HepG2 (cell line): ENCODE data around the gene ALG14. TPM values are rescaled to one million over a fixed set of nuclear protein-coding genes. Genes with fewer than 3 reads are reported as not detected.

Experiments
- CREB1 ChIP-seq, 2 experiments: fragments of 450-650 bp in 1 of 2; IDR thresholded peaks; 2 replicates each; pipeline ENCODE4 v1.6.1; 2016 to 2017; ENCODE audit warnings: control low read depth in 1 of 2, mild to moderate bottlenecking in 1 of 2, missing compliant biosample characterization in 1 of 2, missing genetic modification characterization in 1 of 2
- HOXD1 ChIP-seq: sonication (generic); formaldehyde crosslinking; IDR thresholded peaks from 2 replicates; pipeline ENCODE4 v1.5.0; 2020; ENCODE audit warnings: missing genetic modification reagents
- IRF1 ChIP-seq: sonication (generic); formaldehyde crosslinking; IDR thresholded peaks from 2 replicates; pipeline ENCODE4 v1.4.0; 2020; ENCODE audit warnings: low read depth, mild to moderate bottlenecking, missing genetic modification reagents
- KDM3A ChIP-seq: IDR thresholded peaks from 2 replicates; pipeline ENCODE4 v1.6.1; 2018; ENCODE audit warnings: low read depth, missing compliant biosample characterization
- KLF15 ChIP-seq: sonication (generic); formaldehyde crosslinking; IDR thresholded peaks from 2 replicates; pipeline ENCODE4 v1.8.1; 2023; ENCODE audit warnings: borderline replicate concordance, mild to moderate bottlenecking, inconsistent platforms, missing genetic modification reagents, mixed read lengths
- PAF1 ChIP-seq: IDR thresholded peaks from 2 replicates; pipeline ENCODE4 v1.6.1; 2016; ENCODE audit warnings: missing genetic modification reagents, missing compliant biosample characterization
- RFX5 ChIP-seq: IDR thresholded peaks from 2 replicates; pipeline ENCODE4 v1.6.1; 2011; ENCODE audit warnings: low read depth, low read length, improper control_type of control experiment
- WIZ ChIP-seq: sonication (generic); formaldehyde crosslinking; IDR thresholded peaks from 2 replicates; pipeline ENCODE4 v1.5.1; 2020; ENCODE audit warnings: mild to moderate bottlenecking, missing genetic modification reagents
- ZBTB25 ChIP-seq: IDR thresholded peaks from 2 replicates; pipeline ENCODE4 v1.6.1; 2018; ENCODE audit warnings: missing genetic modification reagents
- ZBTB40 ChIP-seq, 2 experiments: fragments of 450-650 bp in 1 of 2; sonication (generic) in 1 of 2; formaldehyde crosslinking in 1 of 2; IDR thresholded peaks; 2 replicates each; pipeline versions ENCODE4 v1.6.1 to v1.8.0; 2016 to 2022; ENCODE audit warnings: antibody characterized with exemption in 1 of 2, mild to moderate bottlenecking in 1 of 2, missing genetic modification reagents in 1 of 2
- ZNF382 ChIP-seq: sonication (generic); formaldehyde crosslinking; IDR thresholded peaks from 2 replicates; pipeline ENCODE4 v1.5.0; 2020; ENCODE audit warnings: missing genetic modification reagents, mild to moderate bottlenecking, borderline replicate concordance
- ZNF609 ChIP-seq: sonication (generic); formaldehyde crosslinking; IDR thresholded peaks from 2 replicates; pipeline ENCODE4 v1.4.0; 2020; ENCODE audit warnings: mild to moderate bottlenecking, missing genetic modification reagents, borderline replicate concordance
- ZNF629 ChIP-seq: sonication (generic); formaldehyde crosslinking; conservative IDR thresholded peaks from 2 replicates; pipeline ENCODE4 v1.5.0; 2020; ENCODE audit warnings: missing genetic modification reagents
- polyA plus RNA-seq, 8 experiments: library from polyadenylated mRNA; depleted of rRNA in 3 of 8; stranded (reverse) in 7 of 8; unstranded in 1 of 8; fragments of >200 nt; fragmentation: Illumina TruSeq in 4 of 8; extraction: Trizol in 4 of 8; gene quantifications; 2 replicates each; pipeline versions ENCODE4 v1.2.1 to v1.2.3, GENCODE V29; 2011 to 2016; ENCODE audit warnings: low read depth in 4 of 8, missing spikeins in 1 of 8, mixed read lengths in 1 of 8; ENCODE audit not compliant: insufficient read depth in 1 of 8
- total RNA-seq, 5 experiments: library from RNA; depleted of rRNA; stranded (reverse); fragments of >200 nt; fragmentation: Illumina TruSeq; extraction: Trizol; gene quantifications; 2 replicates each; pipeline ENCODE4 v1.2.3, GENCODE V29; 2016; ENCODE audit warnings: low read depth in 1 of 5

The ALG14 gene
- total and polyA plus RNA-seq, 2 of the 13 experiments (the other 11 are each of a cell fraction or from before 2014, with no cell fraction given) = 4.5 to 12.7 TPM

GRCh38 chr1:95067062-95067461 is 5.7 kb downstream of the ALG14 start (continued):
- TF ChIP-seq ZNF609 (CRISPR knock-in tag) = no peak; the same call in 1 of the 2 replicates
- no peak for TF ChIP-seq KLF15
- no peak for TF ChIP-seq ZBTB40 (IDR thresholded peaks at IDR 0.05)
- no peak; the same call in 1 of the 2 replicates for TF ChIP-seq ZBTB40 (CRISPR knock-in tag; IDR thresholded peaks at IDR 0.05)
- TF ChIP-seq WIZ (CRISPR knock-in tag) = no peak
- TF ChIP-seq IRF1 (CRISPR knock-in tag) = no peak
- TF ChIP-seq CREB1 (IDR thresholded peaks at IDR 0.05) = no peak
- peak; percentile 41; the same call in 1 of the 2 replicates for TF ChIP-seq CREB1 (CRISPR knock-in tag; IDR thresholded peaks at IDR 0.05)
- no peak for TF ChIP-seq RFX5
- peak; percentile 75; the same call in 1 of the 2 replicates for TF ChIP-seq ZBTB25 (CRISPR knock-in tag)
- TF ChIP-seq HOXD1 (CRISPR knock-in tag) = peak; percentile 66; the same call in 1 of the 2 replicates
- TF ChIP-seq ZNF382 (CRISPR knock-in tag) = no peak
- no peak for TF ChIP-seq KDM3A (CRISPR knock-in tag)
- no peak for TF ChIP-seq ZNF629 (CRISPR knock-in tag)
- no peak for TF ChIP-seq PAF1
